NCI-H82 (cell line): ENCODE results near the gene EFCAB10.
A peak's percentile ranks its signal among the peaks of the same experiment; 100 is the strongest.
"Not testable (repeated sequence)": the region's sequence is repeated elsewhere in the genome, so short reads cannot be mapped to it uniquely, and the experiment has no call there.

Source experiments
- DNase-seq: peaks from one replicate; lab custom pipeline; 2025; lab: John Stamatoyannopoulos, UW

The EFCAB10 gene

GRCh38 chr7:105599080-105599479 is 17.8 kb upstream of the EFCAB10 start:
- DNase-seq = not testable (repeated sequence)

- no peak for DNase-seq
Measured at GRCh38 chr7:105596866-105597265, 15.6 kb upstream of the EFCAB10 start.

DNA sequence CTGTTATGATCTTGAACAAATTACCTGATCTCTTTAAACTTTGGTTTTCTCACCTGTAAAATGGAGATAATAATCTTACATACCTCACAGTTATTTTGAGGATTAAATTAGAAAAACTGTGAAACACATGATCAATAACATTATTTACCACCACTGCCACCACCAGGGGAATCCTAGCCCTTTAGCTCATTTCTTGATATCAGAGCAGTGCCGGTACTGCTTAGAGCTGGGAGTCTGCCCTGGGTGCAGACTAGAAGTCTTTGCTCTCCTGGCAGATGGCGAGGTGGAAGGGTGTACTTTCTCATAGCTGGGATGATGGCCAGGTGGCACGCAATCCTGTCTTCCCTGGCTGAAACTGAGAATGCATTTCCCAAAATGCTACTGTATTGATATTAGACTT is 12.7 kb upstream of the EFCAB10 start:
- peak; percentile 76 for DNase-seq

GRCh38 chr7:105591522-105591921 is 10.2 kb upstream of the EFCAB10 start:
- no peak for DNase-seq

GRCh38 chr7:105590793-105591192 is 9.5 kb upstream of the EFCAB10 start:
- DNase-seq = no peak

- peak; percentile 81 for DNase-seq
Measured at GRCh38 chr7:105589356-105590077, 8.2 kb upstream of the EFCAB10 start.

GRCh38 chr7:105587909-105588635 is 6.8 kb upstream of the EFCAB10 start:
- DNase-seq = no peak

DNA sequence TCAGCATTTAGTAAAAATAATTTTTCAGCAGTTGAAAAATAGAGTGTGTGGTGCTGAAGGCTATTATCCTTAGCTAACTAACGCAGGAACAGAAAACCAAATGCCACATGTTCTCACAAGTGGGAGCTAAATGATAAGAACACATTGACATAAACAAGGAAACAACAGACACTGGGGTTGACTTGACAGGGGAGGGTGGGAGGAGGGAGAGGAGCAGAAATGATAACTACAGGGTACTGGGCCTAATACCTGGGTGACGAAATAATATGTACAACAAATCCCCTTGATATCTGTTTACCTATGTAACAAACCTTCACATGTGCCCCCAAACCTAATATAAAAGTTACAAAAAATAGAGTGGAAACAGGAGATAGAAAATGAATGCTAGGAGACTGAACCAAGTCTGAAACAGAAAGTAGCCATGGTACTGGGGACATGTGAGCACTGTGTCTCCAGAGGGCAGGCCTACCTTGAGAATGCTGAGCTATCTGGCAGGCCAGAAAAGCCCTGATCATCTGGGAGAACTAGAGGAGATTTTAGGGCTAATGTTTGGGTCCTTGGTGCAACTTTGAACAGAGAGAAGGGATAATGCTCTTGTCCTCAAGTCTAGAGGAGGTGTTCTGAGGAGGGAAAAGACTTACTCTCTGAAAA is 4.7 kb upstream of the EFCAB10 start:
- DNase-seq = no peak

GRCh38 chr7:105584165-105584564 is 2.9 kb upstream of the EFCAB10 start:
- DNase-seq = no peak

DNA sequence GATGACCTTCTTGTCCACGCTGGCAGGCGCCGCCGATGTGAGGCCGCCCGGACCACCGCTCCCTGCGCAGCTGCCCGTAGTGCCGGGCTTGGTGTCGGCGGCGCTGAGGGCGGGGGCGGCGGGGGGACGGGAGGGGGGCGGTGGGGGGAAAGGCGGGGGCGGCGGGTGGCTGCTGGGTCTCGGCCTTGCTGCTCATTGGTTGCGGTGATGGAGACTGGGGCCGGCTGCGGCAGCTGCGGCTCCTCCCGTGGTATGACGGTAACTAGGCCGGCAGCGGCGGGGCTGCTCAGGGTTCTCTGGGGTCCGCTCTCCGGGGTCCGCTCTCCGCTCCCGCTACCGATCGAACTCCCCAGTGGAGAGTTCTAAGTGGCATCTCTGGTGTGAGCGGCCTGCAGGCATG is 1.8 kb upstream of the EFCAB10 start:
- no peak for DNase-seq

GRCh38 chr7:105580022-105580740 is 1.1 kb downstream of the EFCAB10 start:
- no peak for DNase-seq

DNA sequence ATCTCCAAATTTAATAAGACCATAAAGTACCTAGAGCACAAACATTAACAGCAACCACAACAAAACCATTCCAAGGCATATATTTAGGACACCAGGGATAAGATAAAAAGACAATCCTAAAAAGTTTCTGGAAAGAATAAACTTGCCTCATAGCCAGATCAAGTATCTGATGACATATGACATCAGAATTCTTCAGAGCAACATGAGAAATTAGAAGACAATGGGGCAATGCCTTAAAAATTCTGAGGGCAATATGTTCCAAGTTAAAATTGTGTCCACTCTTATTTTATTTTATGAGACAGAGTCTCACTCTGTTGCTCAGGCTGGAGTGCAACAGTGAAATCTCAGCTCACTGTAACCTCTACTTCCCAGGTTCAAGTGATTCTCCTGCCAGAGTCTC is 2.8 kb downstream of the EFCAB10 start:
- DNase-seq = no peak

GRCh38 chr7:105577251-105577650 is 4.0 kb downstream of the EFCAB10 start:
- DNase-seq = no peak

DNA sequence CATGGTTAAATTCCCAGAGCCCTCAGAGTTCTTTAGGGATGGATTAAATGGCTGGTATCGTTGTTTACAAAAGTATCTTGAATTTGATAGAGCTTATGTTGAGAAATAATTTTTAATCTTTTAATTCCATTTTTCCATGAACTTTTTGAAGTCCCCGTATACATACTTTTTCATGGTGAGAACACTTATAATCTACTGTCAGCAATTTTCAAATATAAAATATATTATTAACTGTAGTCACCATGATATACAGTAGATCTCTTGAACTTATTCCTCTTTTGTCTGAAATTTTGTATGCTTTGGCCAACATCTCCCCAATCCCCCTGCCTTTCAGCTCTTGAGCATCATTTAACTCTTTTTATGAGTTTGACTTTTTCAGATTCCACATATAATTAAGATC is 9.4 kb downstream of the EFCAB10 start:
- no peak for DNase-seq

DNA sequence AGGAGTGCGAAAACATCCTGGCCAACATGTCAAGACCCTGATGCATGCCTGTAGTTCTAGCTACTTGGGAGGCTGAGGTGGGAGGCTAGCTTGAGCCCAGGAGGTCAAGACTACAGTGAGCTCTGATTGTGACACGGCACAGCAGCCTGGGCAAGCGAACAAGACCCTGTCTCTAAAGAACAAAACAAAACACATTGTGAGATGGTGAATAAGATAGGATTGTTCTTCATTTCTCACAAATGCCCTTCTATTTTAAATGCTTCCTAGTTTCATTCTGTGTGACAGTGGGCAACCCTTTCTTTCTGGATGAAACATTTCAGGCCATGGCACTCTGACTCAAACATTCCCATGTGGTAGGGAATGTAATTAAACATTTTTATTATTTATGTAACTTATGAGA is 13.5 kb downstream of the EFCAB10 start:
- DNase-seq = no peak

GRCh38 chr7:105567024-105567423 is 14.3 kb downstream of the EFCAB10 start:
- no peak for DNase-seq

- DNase-seq = no peak
Measured at GRCh38 chr7:105565190-105565589, 16.1 kb downstream of the EFCAB10 start.

- DNase-seq = no peak
Measured at GRCh38 chr7:105559926-105560325, 21.4 kb downstream of the EFCAB10 start.

DNA sequence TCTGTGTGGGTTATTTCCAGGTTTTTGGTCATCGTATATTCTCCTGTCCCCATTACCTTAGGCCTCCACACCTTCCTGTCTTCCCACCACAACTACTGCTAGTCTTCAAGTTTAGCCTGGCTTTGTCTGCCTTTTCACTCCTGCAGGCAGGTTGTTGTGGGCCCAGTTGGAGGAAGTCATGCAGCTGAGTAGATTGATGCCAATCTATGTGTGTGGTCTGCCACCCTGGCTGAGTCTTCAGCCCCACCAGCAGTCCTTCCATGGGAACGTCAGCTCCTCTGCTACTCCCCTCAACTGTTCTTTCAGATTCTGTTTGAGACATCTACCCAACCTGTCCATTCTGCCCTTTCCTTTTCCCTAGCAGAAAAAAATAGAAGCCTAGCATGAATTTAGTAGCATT is 43.0 kb downstream of the EFCAB10 start:
- DNase-seq = no peak

DNA sequence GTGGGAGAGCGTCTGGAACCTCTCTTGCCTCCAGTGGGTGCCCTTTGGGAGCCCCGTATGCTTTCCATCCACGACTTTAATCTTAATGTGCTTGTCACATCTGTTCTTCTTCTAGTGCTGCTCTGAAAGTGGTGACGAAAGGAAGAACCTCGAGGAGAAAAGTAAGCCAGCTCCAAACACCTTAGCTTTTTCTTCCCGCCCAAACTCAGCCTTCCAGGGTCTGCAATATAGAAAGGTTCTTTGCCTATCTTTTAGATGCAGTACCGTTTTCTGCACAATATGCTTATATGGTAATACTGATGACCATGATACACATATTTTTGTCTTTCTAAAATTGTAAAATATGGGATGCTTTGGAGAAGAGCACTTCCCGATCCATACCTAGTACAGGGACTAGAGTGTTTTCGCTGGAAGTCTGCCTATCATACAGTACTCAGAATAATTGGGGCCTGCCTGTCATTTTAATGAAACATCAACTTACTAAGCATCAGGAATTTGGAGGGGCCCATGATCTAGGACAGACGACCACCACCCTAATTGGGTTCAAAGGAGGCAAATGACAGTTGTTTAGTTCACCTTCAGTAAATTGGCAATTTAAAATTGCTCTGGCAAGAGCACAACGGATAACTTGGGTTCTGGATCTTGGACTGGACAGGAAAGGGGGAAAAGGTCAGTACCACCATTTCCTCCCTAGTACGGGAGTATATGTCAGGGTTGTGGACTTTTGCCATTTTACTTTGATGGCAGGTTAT is 48.4 kb downstream of the EFCAB10 start:
- DNase-seq = peak; percentile 46

DNA sequence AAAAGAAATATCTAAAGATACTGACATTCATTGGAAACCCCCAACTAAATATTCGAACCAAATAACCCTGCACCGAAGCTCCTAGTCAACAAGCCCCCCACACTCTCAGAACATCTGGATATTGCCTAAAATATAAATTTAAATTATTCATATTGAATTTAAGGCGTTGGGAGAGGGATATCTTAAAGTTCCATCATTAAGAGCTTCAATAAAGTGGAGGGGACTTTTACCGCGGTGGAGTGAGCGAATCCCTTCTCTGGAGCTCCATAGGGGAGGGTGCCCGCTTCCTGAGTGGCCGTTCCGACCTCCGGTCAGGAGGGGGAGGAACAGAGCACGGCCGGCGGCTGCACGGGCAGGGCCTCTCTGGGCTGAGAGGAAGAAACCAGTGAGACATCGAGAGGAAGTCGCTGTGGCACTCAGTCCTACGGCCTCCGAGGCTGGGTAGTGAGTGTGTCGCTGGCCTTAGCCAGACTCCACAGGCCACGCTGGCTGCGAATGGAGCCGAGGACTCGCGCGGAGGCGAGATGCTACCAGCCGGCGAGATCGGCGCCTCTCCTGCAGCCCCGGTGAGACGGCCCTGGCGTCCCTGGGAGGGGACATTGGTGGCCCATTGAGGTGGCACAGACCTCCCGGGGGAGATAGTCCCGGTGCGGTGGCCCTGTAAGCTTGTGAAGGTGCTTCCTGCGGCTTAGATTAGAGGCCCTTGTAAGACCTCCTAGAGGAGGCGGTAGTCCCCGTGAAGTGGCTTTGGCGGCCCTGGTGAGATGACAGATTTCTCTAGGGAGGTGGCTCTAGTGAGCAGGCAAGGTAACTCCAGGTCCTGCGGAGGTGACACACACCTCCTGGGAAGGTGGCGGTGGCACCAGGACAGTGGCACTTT is 49.3 kb downstream of the EFCAB10 start, which contains the start of gene RINT1:
RINT1 (plus strand) TSS at position 410 of the 880 bp plus-strand sequence; CDS start at position 525, 115 bp downstream.
- peak; percentile 95 for DNase-seq
